H1 (cell line): ENCODE results near the gene FCGBP. TPM values are rescaled to one million over a fixed set of nuclear protein-coding genes. Genes with fewer than 3 reads are reported as not detected.

ENCODE experiments used
- CTCF ChIA-PET: fragments of 300-600 bp; sonication (Branson Sonifier 250); formaldehyde crosslinking; loops from one replicate; lab custom pipeline; 2021; ENCODE audit not compliant: partially characterized antibody; lab: Charles Lee
- POLR2A ChIA-PET: fragments of 300-600 bp; sonication (Branson Sonifier 250); formaldehyde crosslinking; loops from one replicate; lab custom pipeline; 2021; ENCODE audit warnings: inconsistent platforms; ENCODE audit not compliant: partially characterized antibody; lab: Charles Lee
- DNase-seq, 2 experiments: peaks; one replicate each; pipeline versions ENCODE4 v3.0.0 to v3.0.0-alpha.2; 2010 to 2022; ENCODE audit warnings: low spot score in 2 of 2, low read depth in 1 of 2, mixed read lengths in 1 of 2
- FAIRE-seq: peaks from 2 replicates; lab custom pipeline; 2011; peaks lifted over from hg19 to GRCh38; lab: Jason Lieb, UNC
- H2AFZ ChIP-seq: 2 replicates; pipeline ENCODE4 v1.8.1; 2012; ENCODE audit warnings: low read length, inconsistent platforms
- H2AK5ac ChIP-seq: 2 replicates; pipeline ENCODE4 v1.6.1; 2013; ENCODE audit warnings: low read depth, low read length
- H2BK120ac ChIP-seq: replicated peaks from 2 replicates; pipeline ENCODE3; 2013; ENCODE audit warnings: low read depth, low read length, inconsistent platforms
- H2BK12ac ChIP-seq: 2 replicates; pipeline ENCODE4 v1.6.1; 2013; ENCODE audit warnings: low read depth, low read length
- H2BK15ac ChIP-seq: 2 replicates; pipeline ENCODE4 v1.6.1; 2013; ENCODE audit warnings: low read length
- H2BK20ac ChIP-seq: 2 replicates; pipeline ENCODE4 v1.6.1; 2013; ENCODE audit warnings: low read length
- H2BK5ac ChIP-seq: 2 replicates; pipeline ENCODE4 v1.6.1; 2013; ENCODE audit warnings: low read depth, low read length
- H3K14ac ChIP-seq: 2 replicates; pipeline ENCODE4 v1.6.1; 2013; ENCODE audit warnings: inconsistent platforms; ENCODE audit not compliant: insufficient read length
- H3K18ac ChIP-seq: 2 replicates; pipeline ENCODE4 v1.6.1; 2013; ENCODE audit warnings: low read length; ENCODE audit errors: extremely low read depth
- H3K23ac ChIP-seq: 2 replicates; pipeline ENCODE4 v1.6.1; 2013; ENCODE audit warnings: inconsistent platforms; ENCODE audit not compliant: insufficient read length
- H3K23me2 ChIP-seq: 2 replicates; pipeline ENCODE4 v1.6.1; 2013; ENCODE audit warnings: low read depth, low read length
- H3K27ac ChIP-seq: 2 replicates; pipeline ENCODE4 v1.6.1; 2011; ENCODE audit warnings: low read depth, low read length, inconsistent platforms
- H3K27me3 ChIP-seq, 4 experiments: replicated peaks in 1 of 4; 1 replicate in 1 of 4; 2 replicates in 3 of 4; pipeline versions ENCODE4 v1.6.1 to v1.8.1; 2011 to 2013; ENCODE audit warnings: low read length in 3 of 4, mild to moderate bottlenecking in 3 of 4, inconsistent platforms in 2 of 4, mixed read lengths in 2 of 4, moderate library complexity in 1 of 4; ENCODE audit not compliant: control insufficient read depth in 3 of 4, insufficient read depth in 3 of 4; ENCODE audit errors: extremely low read depth in 1 of 4
- H3K36me3 ChIP-seq, 4 experiments: 2 replicates each; pipeline versions ENCODE4 v1.6.1 to v1.8.1; 2011 to 2013; ENCODE audit warnings: mild to moderate bottlenecking in 4 of 4, low read length in 3 of 4, moderate library complexity in 2 of 4, control low read depth in 1 of 4, inconsistent platforms in 1 of 4; ENCODE audit not compliant: insufficient read depth in 4 of 4, control insufficient read depth in 2 of 4
- H3K4ac ChIP-seq: replicated peaks from 2 replicates; pipeline ENCODE3; 2013; ENCODE audit warnings: low read length, low read depth, mixed read lengths, inconsistent platforms; ENCODE audit not compliant: insufficient read length
- H3K4me1 ChIP-seq, 4 experiments: replicated peaks in 1 of 4; 1 replicate in 1 of 4; 2 replicates in 3 of 4; pipeline versions ENCODE4 v1.6.1 to v1.8.1; 2011 to 2013; ENCODE audit warnings: low read length in 3 of 4, inconsistent platforms in 2 of 4, mixed read lengths in 1 of 4; ENCODE audit not compliant: insufficient read depth in 4 of 4, control insufficient read depth in 3 of 4
- H3K4me2 ChIP-seq, 2 experiments: 2 replicates each; pipeline versions ENCODE4 v1.6.1 to v1.8.1; 2011 to 2013; ENCODE audit warnings: low read depth in 2 of 2, low read length in 2 of 2, control low read depth in 1 of 2, inconsistent platforms in 1 of 2, mild to moderate bottlenecking in 1 of 2; ENCODE audit not compliant: insufficient read depth in 1 of 2
- H3K4me3 ChIP-seq, 4 experiments: fragments of 200-600, 300-600 bp in 1 of 4; sonication (generic), shearing (Covaris generic), sonication (Bioruptor Twin) in 1 of 4; 2 replicates each; pipeline versions ENCODE4 v1.5.1 to v1.8.1; 2011 to 2016; ENCODE audit warnings: low read length in 4 of 4, low read depth in 3 of 4, control low read depth in 2 of 4, inconsistent platforms in 2 of 4, mild to moderate bottlenecking in 2 of 4, mixed read lengths in 1 of 4, moderate library complexity in 1 of 4; ENCODE audit not compliant: insufficient read depth in 2 of 4; ENCODE audit errors: extremely low read depth in 1 of 4
- H3K56ac ChIP-seq: replicated peaks from 2 replicates; pipeline ENCODE3; 2013; ENCODE audit warnings: low read depth, mild to moderate bottlenecking, mixed read lengths, low read length, inconsistent platforms; ENCODE audit not compliant: insufficient read length
- H3K79me1 ChIP-seq: 2 replicates; pipeline ENCODE4 v1.6.1; 2013; ENCODE audit warnings: low read depth, low read length, control low read depth
- H3K79me2 ChIP-seq, 2 experiments: 2 replicates each; pipeline versions ENCODE4 v1.6.1 to v1.8.1; 2012 to 2013; ENCODE audit warnings: low read length in 2 of 2, mild to moderate bottlenecking in 2 of 2, inconsistent platforms in 1 of 2; ENCODE audit not compliant: insufficient read depth in 2 of 2, control insufficient read depth in 1 of 2
- H3K9ac ChIP-seq, 4 experiments: replicated peaks in 1 of 4; 1 replicate in 1 of 4; 2 replicates in 3 of 4; pipeline versions ENCODE4 v1.6.1 to v1.8.1; 2011 to 2013; ENCODE audit warnings: low read depth in 3 of 4, low read length in 3 of 4, control low read depth in 2 of 4, mild to moderate bottlenecking in 2 of 4, moderate library complexity in 2 of 4, inconsistent platforms in 1 of 4; ENCODE audit errors: extremely low read depth in 1 of 4
- H3K9me3 ChIP-seq, 2 experiments: 2 replicates each; pipeline versions ENCODE4 v1.6.1 to v1.8.1; 2012 to 2013; ENCODE audit warnings: mild to moderate bottlenecking in 2 of 2, moderate library complexity in 2 of 2, control low read depth in 1 of 2, inconsistent platforms in 1 of 2, low read depth in 1 of 2, low read length in 1 of 2, mixed read lengths in 1 of 2; ENCODE audit not compliant: insufficient read depth in 2 of 2
- H4K20me1 ChIP-seq, 2 experiments: replicated peaks in 1 of 2; 2 replicates each; pipeline versions ENCODE3 to v1.8.1; 2011 to 2013; ENCODE audit warnings: inconsistent platforms in 2 of 2, low read length in 2 of 2, mild to moderate bottlenecking in 1 of 2; ENCODE audit not compliant: insufficient read depth in 2 of 2, control insufficient read depth in 1 of 2
- H4K5ac ChIP-seq: 2 replicates; pipeline ENCODE4 v1.6.1; 2013; ENCODE audit warnings: low read length, low read depth, mixed read lengths, inconsistent platforms; ENCODE audit not compliant: insufficient read length
- H4K8ac ChIP-seq: 2 replicates; pipeline ENCODE4 v1.8.0; 2013; ENCODE audit warnings: mild to moderate bottlenecking, moderate library complexity, low read length, inconsistent platforms; ENCODE audit not compliant: insufficient read depth; ENCODE audit errors: extremely low read depth
- H4K91ac ChIP-seq: replicated peaks from 2 replicates; pipeline ENCODE3; 2013; ENCODE audit warnings: low read length, mixed read lengths, inconsistent platforms; ENCODE audit not compliant: insufficient read length
- SUZ12 ChIP-seq: fragments of 200-600 bp; sonication (generic); IDR thresholded peaks from 2 replicates; pipeline ENCODE4 v1.6.1; 2012; ENCODE audit warnings: mild to moderate bottlenecking, inconsistent platforms, low read length, moderate library complexity, mixed read lengths
- TAF7 ChIP-seq: optimal IDR thresholded peaks from 2 replicates; pipeline ENCODE3; 2011; ENCODE audit warnings: low read depth, mild to moderate bottlenecking, inconsistent platforms, low read length, moderate library complexity, borderline replicate concordance
- WGBS, 2 experiments: shearing (Covaris generic) in 1 of 2; methylation state at CpG; one replicate each; pipeline versions ENCODE4 v1.1.6 to v1.1.7; 2013 to 2015; ENCODE audit warnings: low lambda C conversion rate in 2 of 2, mixed read lengths in 2 of 2, inconsistent platforms in 1 of 2, low coverage in 1 of 2, missing lambda C conversion rate in 1 of 2; ENCODE audit not compliant: insufficient replicate concordance in 2 of 2, insufficient coverage in 1 of 2, insufficient read length in 1 of 2; ENCODE audit errors: extremely low coverage in 1 of 2, missing lambda C conversion rate in 1 of 2; 5-methylcytosine and 5-hydroxymethylcytosine counted together
- polyA plus RNA-seq, 7 experiments: library from polyadenylated mRNA; depleted of rRNA in 3 of 7; stranded (reverse) in 5 of 7; unstranded in 2 of 7; fragments of >200 nt in 5 of 7; fragments of 200-250 nt in 2 of 7; gene quantifications; 1 replicate in 5 of 7; 2 replicates in 1 of 7; 4 replicates in 1 of 7; pipeline versions ENCODE4 v1.2.1 to v1.2.3, GENCODE V29; 2011 to 2013; ENCODE audit warnings: missing spikeins in 2 of 7, mixed read lengths in 2 of 7
- total RNA-seq: library from RNA; stranded (reverse); fragmentation: NEBNext Ultra II Directional; extraction: Animal tissue kit (Norgen Biotek cat#: 25700); gene quantifications from 2 replicates; pipeline ENCODE4 v1.2.1, GENCODE V29; 2021

FCGBP gene
- total and polyA plus RNA-seq, 2 of the 8 experiments (the other 6 are each of a cell fraction or from before 2014, with no cell fraction given) = 1.1 to 3.1 TPM

DNA sequence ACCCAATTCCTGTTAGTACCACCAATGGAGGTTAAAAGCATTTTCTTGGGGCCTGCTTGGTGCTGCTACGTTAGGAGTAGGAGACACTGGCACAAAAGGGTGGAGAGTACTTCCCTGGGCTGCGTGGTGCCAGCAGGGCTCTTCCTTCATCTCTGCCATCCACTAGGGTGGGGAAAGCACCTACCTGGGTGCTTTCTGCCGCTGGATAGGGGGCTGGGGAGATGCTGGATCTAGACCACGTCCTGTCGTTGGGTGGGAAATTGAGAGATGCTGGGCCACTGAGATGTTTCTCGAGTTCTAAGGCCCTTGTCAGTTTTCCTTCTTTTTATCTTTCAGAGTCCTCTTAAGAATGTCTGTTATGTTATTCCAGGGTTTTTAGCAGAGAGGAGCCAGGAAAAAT, 6.7 kb upstream of the FCGBP start:
- Histone ChIP-seq H3K4me3 (no peak overlapping the region), H4K91ac (no peak overlapping the region), H2BK20ac (no peak overlapping the region), H3K56ac (no peak overlapping the region), H3K4me2 (no peak overlapping the region), H3K9me3 (no peaks in the 10 kb centered on the region), H4K5ac (no peak overlapping the region), H2AK5ac (no peak overlapping the region), H2BK5ac (no peak overlapping the region), H3K27ac (no peak overlapping the region), H2BK12ac (no peak overlapping the region), H3K36me3 (no peaks in the 10 kb centered on the region), H3K27me3 (no peaks in the 10 kb centered on the region), H3K14ac (no peak overlapping the region), H3K4ac (no peak overlapping the region), H3K23me2 (no peaks in the 10 kb centered on the region), H3K4me1 (peaks cover 0 to 4% (median 0%) of the 10 kb centered on the region in 4 experiments; a peak in 2 of 7 replicates), H3K23ac (no peak overlapping the region), H3K9ac (no peak overlapping the region), H4K20me1 (no peaks in the 10 kb centered on the region), H3K79me1 (no peaks in the 10 kb centered on the region), H2BK120ac (no peak overlapping the region), H3K18ac (no peak overlapping the region), H2AFZ (no peak overlapping the region), H2BK15ac (no peak overlapping the region), H3K79me2 (no peaks in the 10 kb centered on the region), H4K8ac (no peak overlapping the region)
- CTCF ChIA-PET = interaction anchor here (1.5 kb wide), 1 partner anchor 21 kb away, joined by 4 read pairs; no protein-coding TSS in a partner anchor
- TF ChIP-seq TAF7 (no peak), SUZ12 (no peak)
- DNase-seq (no peak), FAIRE-seq (no peak)
- POLR2A ChIA-PET = no interaction called here
- 89% methylated on average over 6 of the region's 6 CpGs; no CpG with 5 or more reads in 1 of the 2 experiments for WGBS, 2 experiments
